Stimulated activated naive CD8-positive, alpha-beta T cell treated with anti-CD3 and anti-CD28 coated beads, Interleukin-15, amount 100 ng/mL, for 72 hours (primary cell): ENCODE measurements around the gene GPR156.
"Not testable (repeated sequence)": the region's sequence is repeated elsewhere in the genome, so short reads cannot be mapped to it uniquely, and the experiment has no call there.

Experiments used
- ATAC-seq: fragments of 150-1000 bp; cut with Tn5 transposase; 2 replicates; pipeline ENCODE4 v1.10.0; 2021; ENCODE audit warnings: mild to moderate bottlenecking, moderate library complexity
- DNase-seq, 2 donors: peaks; one replicate each; pipeline ENCODE4 v3.0.0; 2021 to 2022
- H3K27ac Mint-ChIP-seq, 2 donors: one replicate each; pipeline ENCODE4 v1.8.0; 2022; ENCODE audit warnings: mild to moderate bottlenecking in 2 of 2, mixed read lengths in 2 of 2, moderate library complexity in 2 of 2
- H3K27me3 Mint-ChIP-seq: one replicate; pipeline ENCODE4 v1.8.0; 2022; ENCODE audit warnings: mixed read lengths
- H3K4me1 Mint-ChIP-seq: one replicate; pipeline ENCODE4 v1.8.0; 2022; ENCODE audit warnings: mild to moderate bottlenecking, mixed read lengths
- H3K4me3 Mint-ChIP-seq, 2 donors: one replicate each; pipeline ENCODE4 v1.8.0; 2022; ENCODE audit warnings: mild to moderate bottlenecking in 2 of 2, mixed read lengths in 2 of 2, moderate library complexity in 1 of 2
- H3K9me3 Mint-ChIP-seq, 2 donors: one replicate each; pipeline ENCODE4 v1.8.0; 2022; ENCODE audit warnings: mixed read lengths in 2 of 2

The GPR156 gene

DNA sequence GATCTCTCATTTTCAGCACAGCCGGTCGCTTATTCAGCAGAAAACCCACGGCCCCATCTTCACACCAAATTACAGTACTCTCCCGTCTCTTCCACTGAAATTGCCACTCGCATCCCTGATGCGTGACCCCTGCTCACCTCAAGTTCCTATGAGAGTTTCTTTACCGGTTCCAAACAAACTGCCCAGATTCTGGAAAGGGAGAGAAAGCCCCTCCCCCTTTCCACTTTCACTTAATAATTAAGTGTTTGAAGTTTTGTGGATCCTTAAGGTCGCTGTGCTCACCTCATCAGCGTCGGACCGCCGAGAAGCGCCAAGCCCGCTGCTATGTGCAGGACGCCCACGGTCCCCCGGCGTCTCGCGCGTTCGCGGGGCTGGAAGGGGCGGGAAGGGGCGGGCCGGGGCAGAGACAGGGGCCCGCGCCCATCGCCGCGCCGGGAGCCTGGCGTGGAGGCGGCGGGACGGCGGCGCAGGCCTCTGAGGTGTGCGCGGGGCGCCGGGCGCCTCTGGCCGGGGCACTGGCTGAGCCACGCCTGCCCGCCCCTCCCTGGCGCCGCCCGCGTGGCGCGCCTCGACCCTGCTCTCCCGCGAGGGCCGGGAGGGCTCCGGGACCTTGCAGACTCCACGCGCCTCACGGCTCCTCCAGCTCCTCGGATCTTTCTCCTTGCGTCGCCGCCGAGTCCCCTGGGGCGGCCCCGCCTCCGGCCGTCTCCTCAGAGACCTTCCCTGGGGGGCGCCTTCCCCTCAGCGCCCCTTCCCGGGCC, at the start of gene GPR156:
Gene GPR156 (minus strand): TSS at position 476 of the 761 bp plus-strand sequence. CDS start 41,124 bp downstream, outside the sequence.
- peak; percentile 72 for ATAC-seq
- H3K27me3 Mint-ChIP-seq = peaks cover 76% of the 10 kb centered on the region

DNA sequence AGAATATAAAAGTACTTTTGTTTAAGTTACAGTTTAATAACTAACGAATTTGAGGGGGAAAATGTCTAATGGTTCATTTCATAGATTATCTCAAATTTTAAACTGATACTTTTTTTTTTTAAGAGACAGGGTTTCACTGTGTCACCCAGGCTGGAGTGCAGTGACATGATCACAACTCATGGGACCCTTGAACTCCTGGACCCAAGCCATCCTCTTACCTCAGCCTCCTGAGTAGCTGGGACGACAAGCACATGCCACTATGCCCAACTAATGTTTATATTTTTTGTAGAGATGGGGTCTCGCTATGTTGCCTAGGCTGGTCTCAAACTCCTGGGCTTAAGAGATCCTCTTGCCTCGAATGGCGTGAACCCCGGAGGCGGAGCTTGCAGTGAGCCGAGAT, 47.6 kb upstream of the GPR156 start:
- no peaks in the 10 kb centered on the region for H3K27me3 Mint-ChIP-seq
- no peak for DNase-seq
- peaks cover 10% of the 10 kb centered on the region for H3K4me1 Mint-ChIP-seq
- ATAC-seq = no peak
- no peak overlapping the region for H3K4me3 Mint-ChIP-seq
- no peak overlapping the region for H3K27ac Mint-ChIP-seq
- H3K9me3 Mint-ChIP-seq = no peaks in the 10 kb centered on the region

More for the DNA sequence above, at the start of gene GPR156:
- DNase-seq = peak in 1 of 2 donors; percentile 17
- Mint-ChIP-seq H3K9me3 (peaks cover 2 to 4% of the 10 kb centered on the region in 2 donors), H3K4me1 (no peaks in the 10 kb centered on the region), H3K27ac (no peak within 1 kb of the TSS), H3K4me3 (peak within 1 kb of the TSS in 1 of 2 donors; percentile 25)

DNA sequence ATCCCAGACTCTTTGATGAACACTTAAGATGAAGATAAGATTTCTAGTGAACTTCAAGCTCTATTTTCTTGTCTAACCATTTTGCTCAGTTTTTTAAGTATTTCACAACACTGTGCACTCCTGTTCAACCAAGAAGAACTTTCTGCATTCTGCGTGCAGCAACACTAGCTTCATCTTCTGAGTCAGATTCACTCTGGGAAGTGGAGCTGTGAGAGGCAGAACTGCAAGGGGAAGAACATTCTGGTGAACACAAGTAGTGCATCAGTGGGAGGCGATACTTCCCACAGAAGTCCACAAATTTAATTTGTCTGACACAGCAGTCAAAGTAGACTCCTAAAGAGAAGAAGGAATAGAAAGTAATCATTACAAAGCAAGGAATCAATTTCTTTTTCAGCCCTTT, 46.1 kb upstream of the GPR156 start:
- Mint-ChIP-seq H3K4me1 (peaks cover 4% of the 10 kb centered on the region), H3K27ac (no peak overlapping the region), H3K27me3 (no peaks in the 10 kb centered on the region), H3K4me3 (no peak overlapping the region), H3K9me3 (no peaks in the 10 kb centered on the region)
- ATAC-seq (no peak), DNase-seq (no peak)

DNA sequence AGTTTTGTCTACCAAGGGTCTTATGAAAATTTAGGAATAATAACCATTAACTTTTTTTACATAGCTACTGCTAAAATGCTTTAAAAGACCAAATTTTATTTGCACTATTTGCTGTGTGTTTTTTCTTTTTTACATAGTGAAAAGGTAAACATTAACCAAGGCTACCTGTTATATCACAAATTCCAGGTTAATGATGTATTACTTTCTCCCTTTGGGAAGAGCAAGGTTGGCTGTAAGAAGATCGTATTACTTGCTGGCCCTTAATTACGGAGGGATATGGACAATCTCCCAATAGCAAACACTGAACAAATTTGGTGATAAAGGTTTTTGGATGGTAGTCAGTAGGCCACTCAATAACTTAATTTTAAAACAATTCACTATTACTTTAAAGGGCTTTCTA, 41.8 kb upstream of the GPR156 start:
- H3K27ac Mint-ChIP-seq = no peak overlapping the region
- H3K4me3 Mint-ChIP-seq = no peak overlapping the region
- no peaks in the 10 kb centered on the region for H3K27me3 Mint-ChIP-seq
- DNase-seq = no peak
- H3K4me1 Mint-ChIP-seq = peaks cover 6% of the 10 kb centered on the region
- H3K9me3 Mint-ChIP-seq = no peaks in the 10 kb centered on the region
- no peak for ATAC-seq

DNA sequence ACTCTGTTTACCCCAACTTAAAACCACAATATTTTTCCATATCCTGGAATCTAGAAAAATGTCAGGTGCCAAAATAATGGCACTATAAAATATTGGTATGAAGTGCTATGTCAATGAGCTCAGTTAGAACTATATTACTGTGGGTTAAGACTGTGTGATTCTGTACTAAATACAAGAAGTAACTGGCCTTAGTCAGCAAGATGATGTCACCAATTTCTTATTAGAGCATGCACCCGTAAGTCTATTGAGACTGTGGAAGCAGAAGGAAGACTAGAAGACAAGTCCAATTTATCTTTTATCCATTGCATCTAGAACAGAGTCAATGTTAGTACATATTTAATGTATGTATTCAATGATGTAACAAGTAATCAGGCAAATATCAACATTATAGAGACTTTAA, 39.2 kb upstream of the GPR156 start:
- Mint-ChIP-seq H3K9me3 (peaks cover 0 to 4% of the 10 kb centered on the region in 2 donors), H3K27me3 (no peaks in the 10 kb centered on the region), H3K27ac (peak overlapping the region in 1 of 2 donors; percentile 62), H3K4me3 (no peak overlapping the region), H3K4me1 (peaks cover 6% of the 10 kb centered on the region)
- ATAC-seq (no peak), DNase-seq (no peak)

DNA sequence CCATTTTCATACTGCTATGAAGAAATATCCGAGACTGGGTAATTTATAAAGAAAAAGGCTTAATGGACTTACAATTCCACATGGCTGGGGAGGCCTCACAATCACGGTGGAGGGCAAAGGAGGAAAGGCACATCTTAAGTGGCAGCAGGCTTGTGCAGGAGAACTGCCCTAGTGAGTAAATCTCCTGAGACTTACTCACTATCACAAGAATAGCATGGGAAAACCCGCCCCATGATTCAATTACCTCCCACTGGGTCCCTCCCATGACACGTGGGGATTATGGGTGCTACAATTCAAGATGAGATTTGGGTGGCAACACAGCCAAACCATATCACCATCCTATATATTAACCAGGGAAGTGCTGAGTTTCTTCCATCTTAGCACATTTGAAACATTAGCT, 38.7 kb upstream of the GPR156 start:
- not testable (repeated sequence) for H3K9me3 Mint-ChIP-seq, H3K4me1 Mint-ChIP-seq, H3K27me3 Mint-ChIP-seq, ATAC-seq, H3K27ac Mint-ChIP-seq, DNase-seq, H3K4me3 Mint-ChIP-seq

DNA sequence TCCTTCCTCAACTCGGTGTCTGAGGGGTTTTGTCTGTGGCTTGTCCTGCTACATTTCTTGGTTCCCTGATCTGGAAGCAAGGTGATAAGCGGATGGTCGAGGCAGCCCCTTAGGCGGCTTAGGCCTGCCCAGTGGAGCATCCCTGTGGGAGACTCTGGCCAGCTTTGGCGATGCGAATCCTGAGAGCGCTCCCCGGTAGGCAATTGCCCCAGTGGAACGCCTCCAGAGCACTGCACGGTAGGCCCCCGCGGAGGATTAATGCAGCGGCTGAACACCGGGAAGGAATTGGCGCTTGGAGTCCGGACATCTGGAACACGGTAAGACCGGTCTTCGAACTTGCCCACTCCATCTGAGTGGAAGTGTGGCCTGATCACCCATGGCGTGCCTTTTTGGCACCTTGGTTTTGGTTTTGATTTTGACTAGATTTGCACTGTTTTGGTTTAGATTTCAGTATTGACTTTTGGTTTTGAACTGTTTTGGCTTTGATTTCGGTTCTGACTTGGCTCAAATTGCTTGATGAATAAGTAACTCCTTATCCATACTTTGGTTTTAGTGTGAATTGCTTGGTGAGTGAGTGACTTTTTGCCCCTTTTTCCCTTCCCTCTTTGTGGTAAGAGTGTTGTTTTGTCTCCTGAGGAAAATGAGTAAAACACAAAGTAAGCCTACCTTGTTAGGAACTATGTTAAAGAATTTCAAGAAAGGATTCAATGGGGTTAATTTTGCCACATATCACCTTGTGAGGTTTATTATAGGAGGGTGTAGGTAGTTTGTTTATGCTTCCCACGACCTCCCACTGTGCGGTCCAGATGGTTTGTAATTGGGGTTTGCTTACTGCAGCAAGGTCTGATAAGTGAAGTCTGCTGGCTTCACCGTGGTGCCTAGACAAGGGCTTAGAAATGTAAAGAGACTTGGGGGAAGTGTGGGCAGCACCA, 27.1 kb upstream of the GPR156 start:
- Mint-ChIP-seq H3K4me3 (no peak overlapping the region), H3K4me1 (peaks cover 9% of the 10 kb centered on the region), H3K27ac (no peak overlapping the region), H3K27me3 (peaks cover 2% of the 10 kb centered on the region), H3K9me3 (peaks cover 14 to 48% of the 10 kb centered on the region in 2 donors)
- ATAC-seq (no peak), DNase-seq (no peak)

DNA sequence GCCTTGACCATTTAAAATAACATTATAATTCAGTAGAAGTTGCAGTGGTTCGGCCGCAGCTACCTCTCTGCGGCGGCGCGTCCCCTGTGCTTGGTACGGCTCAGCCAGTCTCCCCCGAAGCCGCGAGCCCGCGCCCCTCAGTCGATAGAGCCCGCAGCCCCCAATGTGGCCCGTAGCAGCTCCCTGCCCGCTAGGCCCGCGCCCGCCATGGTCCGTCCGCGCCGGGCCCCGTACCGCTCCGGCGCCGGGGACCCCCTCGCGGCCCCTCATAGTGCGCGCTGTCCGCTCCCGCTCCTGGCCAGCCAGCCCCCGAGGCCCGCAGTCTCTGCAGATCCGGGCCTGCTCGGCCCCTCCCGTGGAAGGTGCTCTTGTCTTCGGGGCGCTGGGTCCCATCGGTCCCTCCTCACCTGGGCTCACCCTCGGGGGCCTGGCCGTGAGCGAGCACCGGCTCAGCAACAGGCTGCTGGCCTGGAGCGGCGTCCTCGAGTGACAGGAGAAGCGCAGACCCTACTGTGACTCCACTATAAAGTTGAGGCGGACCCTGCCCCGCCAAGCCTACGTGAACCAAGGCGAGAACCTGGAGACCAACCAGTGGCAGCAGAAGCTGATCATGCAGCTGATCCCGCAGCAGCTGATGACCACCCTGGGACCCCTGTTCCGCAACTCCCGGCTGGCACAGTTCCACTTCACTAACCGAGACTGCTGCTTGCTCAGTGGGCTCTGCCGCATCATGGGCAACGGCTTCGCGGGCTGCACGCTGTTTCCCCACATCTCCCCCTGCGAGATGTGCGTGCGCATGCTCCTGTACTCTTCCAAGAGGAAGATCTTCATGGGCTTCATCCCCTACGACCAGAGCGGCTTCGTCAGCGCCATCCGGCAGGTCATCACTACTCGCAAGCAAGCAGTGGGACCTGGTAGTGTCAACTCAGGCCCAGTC, 21.8 kb upstream of the GPR156 start:
- DNase-seq (no peak), ATAC-seq (peak; percentile 46)
- Mint-ChIP-seq H3K4me3 (no peak overlapping the region), H3K27me3 (peaks cover 7% of the 10 kb centered on the region), H3K27ac (no peak overlapping the region), H3K9me3 (peaks cover 0 to 8% of the 10 kb centered on the region in 2 donors), H3K4me1 (no peaks in the 10 kb centered on the region)

DNA sequence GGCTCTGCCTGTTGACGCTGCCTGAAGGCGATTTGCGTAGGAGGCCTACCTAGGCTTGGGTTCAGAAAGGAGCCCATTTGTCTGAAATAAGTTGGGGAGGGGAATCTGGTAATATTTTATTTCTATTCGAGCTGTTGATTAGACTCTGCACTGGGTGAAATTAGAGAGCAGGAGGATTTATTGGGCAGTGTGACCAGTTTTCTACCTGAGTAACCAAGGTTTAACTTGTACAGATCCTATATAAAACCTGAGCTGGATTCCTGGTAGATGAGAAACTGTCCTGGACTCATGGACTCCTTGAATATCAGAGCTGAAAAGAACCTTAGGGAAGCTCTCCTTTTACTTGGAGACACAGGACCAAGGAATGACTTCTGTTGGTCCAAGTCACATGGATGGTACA, 19.6 kb upstream of the GPR156 start:
- Mint-ChIP-seq H3K4me1 (no peaks in the 10 kb centered on the region), H3K27me3 (peaks cover 7% of the 10 kb centered on the region), H3K27ac (no peak overlapping the region), H3K9me3 (peaks cover 0 to 7% of the 10 kb centered on the region in 2 donors), H3K4me3 (no peak overlapping the region)
- DNase-seq (no peak), ATAC-seq (no peak)

DNA sequence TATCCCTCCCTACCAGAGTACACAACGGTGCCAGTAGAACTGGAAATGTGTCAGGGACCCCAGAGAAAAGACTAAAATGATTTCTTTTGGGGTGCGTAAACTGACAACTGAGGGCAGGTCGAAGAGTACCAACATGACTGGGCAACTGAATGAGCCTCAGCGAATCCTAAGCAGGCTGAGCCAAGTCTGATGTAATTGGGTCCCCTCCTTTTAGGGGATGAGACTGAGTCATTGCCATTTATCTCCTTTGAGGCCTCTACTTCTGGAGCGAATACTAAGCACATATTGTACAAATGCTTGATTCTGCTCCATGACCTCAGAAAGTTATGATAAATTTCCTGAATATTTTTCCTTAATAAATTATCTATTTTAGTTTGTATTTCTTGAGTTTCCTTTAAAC, 17.3 kb upstream of the GPR156 start:
- Mint-ChIP-seq H3K9me3 (peaks cover 0 to 6% of the 10 kb centered on the region in 2 donors), H3K4me1 (no peaks in the 10 kb centered on the region), H3K27me3 (peaks cover 14% of the 10 kb centered on the region), H3K27ac (no peak overlapping the region), H3K4me3 (no peak overlapping the region)
- DNase-seq = no peak
- ATAC-seq = no peak

DNA sequence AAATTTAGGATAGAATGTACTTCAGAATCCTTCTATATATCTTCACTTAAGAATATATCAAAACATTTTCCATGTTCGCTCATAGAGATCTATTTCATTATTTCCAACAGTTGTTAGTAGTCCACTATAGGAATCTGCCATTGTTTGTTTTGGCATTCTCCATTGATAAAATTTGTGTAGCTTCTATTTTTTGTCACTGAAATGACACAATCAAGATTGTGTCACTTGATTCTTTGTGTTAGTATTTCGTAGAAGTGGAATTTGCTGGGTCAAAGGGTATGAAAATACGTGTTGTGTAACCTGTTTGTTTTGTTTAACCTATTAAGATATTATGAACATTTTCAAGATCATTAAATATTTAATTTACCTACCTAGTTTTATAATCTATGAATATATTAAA, 15.9 kb upstream of the GPR156 start:
- Mint-ChIP-seq H3K4me1 (no peaks in the 10 kb centered on the region), H3K4me3 (no peak overlapping the region), H3K27ac (no peak overlapping the region), H3K9me3 (no peaks in the 10 kb centered on the region), H3K27me3 (peaks cover 8% of the 10 kb centered on the region)
- ATAC-seq (no peak), DNase-seq (no peak)

DNA sequence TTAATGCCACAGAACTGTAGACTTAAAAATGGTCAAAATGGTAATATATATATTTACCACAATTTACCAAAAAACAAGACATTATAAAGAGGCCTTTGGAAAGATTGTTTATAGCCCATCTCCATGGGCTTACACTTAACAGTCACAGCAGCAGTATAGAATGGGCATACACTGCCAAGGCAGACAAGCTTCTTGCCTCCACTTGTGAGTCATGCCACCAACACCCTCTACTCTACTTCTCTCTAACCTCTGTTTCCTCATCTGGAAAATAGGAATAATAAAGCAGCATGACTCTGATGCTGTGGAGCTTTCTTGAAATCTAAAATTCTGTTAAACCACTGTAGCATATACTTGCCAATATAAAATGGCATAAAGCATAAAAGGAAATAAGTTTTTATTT, 14.4 kb upstream of the GPR156 start:
- peaks cover 8% of the 10 kb centered on the region for H3K27me3 Mint-ChIP-seq
- ATAC-seq (no peak), DNase-seq (no peak)
- H3K9me3 Mint-ChIP-seq = peaks cover 0 to under 1% of the 10 kb centered on the region in 2 donors
- no peaks in the 10 kb centered on the region for H3K4me1 Mint-ChIP-seq
- no peak overlapping the region for H3K27ac Mint-ChIP-seq
- H3K4me3 Mint-ChIP-seq = no peak overlapping the region

DNA sequence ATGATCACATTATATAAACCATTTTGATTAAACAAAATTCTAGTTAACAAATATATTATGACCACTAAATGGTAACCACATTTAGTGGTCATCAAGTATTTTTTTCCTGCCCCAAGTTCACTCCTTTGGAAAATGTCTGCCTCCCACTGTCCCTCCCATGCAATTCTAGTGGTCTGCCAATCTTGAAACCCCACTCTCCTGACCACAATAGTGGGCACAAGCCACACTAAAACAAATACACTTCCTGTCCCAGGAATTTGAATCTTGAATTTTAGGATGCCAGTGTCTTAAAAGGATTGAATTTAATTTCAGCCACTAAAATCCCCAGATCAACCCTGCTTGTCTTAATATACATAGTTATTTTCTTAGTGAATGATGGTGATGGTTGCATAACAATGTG, 14.0 kb upstream of the GPR156 start:
- DNase-seq (no peak), ATAC-seq (no peak)
- Mint-ChIP-seq H3K4me3 (no peak overlapping the region), H3K27ac (no peak overlapping the region), H3K9me3 (peaks cover 0 to 5% of the 10 kb centered on the region in 2 donors), H3K27me3 (peaks cover 11% of the 10 kb centered on the region), H3K4me1 (no peaks in the 10 kb centered on the region)

DNA sequence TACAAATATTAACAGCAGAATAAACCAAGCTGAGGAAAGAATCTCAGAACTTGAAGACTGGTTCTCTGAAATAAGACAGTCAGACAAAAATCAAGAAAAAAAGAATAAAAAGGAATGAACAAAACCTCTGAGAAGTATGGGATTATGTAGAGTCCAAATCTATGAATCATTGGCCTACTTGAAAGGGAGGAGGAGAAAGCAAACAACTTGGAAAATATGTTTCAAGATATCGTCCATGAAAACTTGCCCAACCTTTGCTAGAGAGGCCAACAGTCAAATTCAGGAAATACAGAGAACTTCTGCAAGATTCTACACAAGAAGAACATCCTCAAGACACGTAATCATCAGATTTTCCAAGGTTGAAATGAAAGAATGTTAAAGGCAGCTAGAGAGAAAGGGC, 6.5 kb upstream of the GPR156 start:
- H3K9me3 Mint-ChIP-seq = peaks cover 14 to 35% of the 10 kb centered on the region in 2 donors
- ATAC-seq, DNase-seq, H3K27ac Mint-ChIP-seq, H3K4me3 Mint-ChIP-seq, H3K4me1 Mint-ChIP-seq: not testable (repeated sequence)
- peaks cover 54% of the 10 kb centered on the region for H3K27me3 Mint-ChIP-seq

DNA sequence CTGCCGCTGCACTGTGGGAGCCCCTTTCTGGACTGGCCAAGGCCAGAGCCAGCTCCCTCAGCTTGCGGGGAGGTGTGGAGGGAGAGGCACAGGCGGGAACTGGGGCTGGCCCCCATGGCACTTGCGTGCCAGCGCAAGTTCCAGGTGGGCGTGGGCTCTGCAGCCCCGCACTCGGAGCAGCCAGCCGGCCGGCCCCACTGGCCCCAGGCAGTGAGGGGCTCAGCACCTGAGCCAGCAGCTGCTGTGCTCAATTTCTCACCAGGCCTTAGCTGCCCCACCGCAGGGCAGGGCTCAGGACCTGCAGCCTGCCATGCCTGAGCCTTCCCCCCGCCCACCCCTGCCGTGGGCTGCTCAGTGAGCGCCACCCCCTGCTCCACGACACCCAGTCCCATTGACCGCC, 4.6 kb upstream of the GPR156 start:
- no peaks in the 10 kb centered on the region for H3K4me1 Mint-ChIP-seq
- ATAC-seq (no peak), DNase-seq (no peak)
- peaks cover 69% of the 10 kb centered on the region for H3K27me3 Mint-ChIP-seq
- H3K9me3 Mint-ChIP-seq = peaks cover 14 to 35% of the 10 kb centered on the region in 2 donors
- H3K4me3 Mint-ChIP-seq = no peak overlapping the region
- no peak overlapping the region for H3K27ac Mint-ChIP-seq
